AG10803 (cell line): ENCODE results near the gene OTOR.

Experiments
- DNase-seq: peaks from one replicate; pipeline ENCODE4 v3.0.0; 2010; ENCODE audit warnings: low read depth
- H3K4me3 ChIP-seq: 2 replicates; pipeline ENCODE4 v1.5.1; 2011; ENCODE audit warnings: mild to moderate bottlenecking, low read length, control low read depth
- CTCF ChIP-seq: conservative IDR thresholded peaks from 2 replicates; pipeline ENCODE4 v1.5.1; 2011; ENCODE audit warnings: mild to moderate bottlenecking, low read length, control low read depth, inconsistent platforms

OTOR gene

DNA sequence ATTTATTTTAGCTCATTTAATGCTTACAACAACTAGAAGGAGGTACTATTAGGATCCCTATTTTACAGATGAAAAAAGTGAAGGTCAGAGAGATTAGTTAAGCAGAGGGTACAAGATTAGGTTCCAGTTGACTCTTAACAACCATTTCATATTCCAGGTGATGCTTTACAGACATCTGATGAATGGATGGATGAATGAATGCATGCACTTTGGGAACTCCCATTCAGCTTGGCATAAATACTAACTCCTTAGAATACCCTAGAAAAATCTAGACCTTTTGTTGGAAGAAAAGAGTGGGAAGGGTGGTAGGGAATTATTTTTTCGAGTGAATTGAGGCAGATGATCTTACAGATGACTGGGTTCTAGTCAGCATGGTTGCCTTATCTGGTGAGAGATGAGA is 19.1 kb upstream of the OTOR start:
- TF ChIP-seq CTCF, result no peak
- DNase-seq, result no peak
- no peak overlapping the region; the same call in 1 of the 2 replicates for H3K4me3 ChIP-seq

- TF ChIP-seq CTCF, result no peak
- H3K4me3 ChIP-seq, result peak within 1 kb of the TSS; percentile 98
- DNase-seq, result peak; percentile 96
These were observed 18.3 kb upstream of the OTOR start, which contains the start of gene SNRPB2 for GRCh38 chr20:16729565-16730460. Gene SNRPB2 (plus strand): TSS chr20:16730026. CDS start chr20:16731703, 1,677 bp downstream.

- no peak for DNase-seq
- H3K4me3 ChIP-seq, result no peak overlapping the region
- TF ChIP-seq CTCF, result no peak
These were observed 15.5 kb upstream of the OTOR start for GRCh38 chr20:16732506-16733152.

DNA sequence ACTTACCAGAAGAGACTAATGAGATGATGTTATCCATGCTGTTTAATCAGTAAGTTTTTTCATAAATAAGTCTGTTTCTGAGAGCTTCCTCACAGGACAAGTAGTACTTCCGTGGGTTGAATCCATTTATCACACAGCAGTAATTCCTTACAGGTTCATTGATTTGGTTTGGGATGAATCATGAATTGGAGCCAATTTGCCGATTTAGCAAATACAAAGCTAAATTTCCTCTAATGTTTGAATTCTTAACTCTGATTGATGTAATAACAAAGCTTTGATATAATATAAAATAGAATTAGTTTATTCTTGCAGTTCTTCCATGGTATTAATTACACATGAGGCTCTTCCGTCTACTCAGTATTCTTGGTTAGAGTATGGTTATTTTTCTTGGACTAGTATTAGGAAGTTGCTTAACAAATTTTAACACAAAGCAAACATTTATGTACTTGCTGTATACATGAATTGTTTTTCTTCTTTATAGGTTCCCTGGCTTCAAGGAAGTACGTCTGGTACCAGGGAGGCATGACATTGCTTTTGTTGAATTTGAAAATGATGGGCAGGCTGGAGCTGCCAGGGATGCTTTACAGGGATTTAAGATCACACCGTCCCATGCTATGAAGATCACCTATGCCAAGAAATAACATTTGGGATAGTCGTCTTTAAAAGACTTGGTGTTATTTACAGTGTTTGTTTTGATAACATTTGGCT is 7.6 kb upstream of the OTOR start:
- TF ChIP-seq CTCF, result no peak
- DNase-seq, result no peak

DNA sequence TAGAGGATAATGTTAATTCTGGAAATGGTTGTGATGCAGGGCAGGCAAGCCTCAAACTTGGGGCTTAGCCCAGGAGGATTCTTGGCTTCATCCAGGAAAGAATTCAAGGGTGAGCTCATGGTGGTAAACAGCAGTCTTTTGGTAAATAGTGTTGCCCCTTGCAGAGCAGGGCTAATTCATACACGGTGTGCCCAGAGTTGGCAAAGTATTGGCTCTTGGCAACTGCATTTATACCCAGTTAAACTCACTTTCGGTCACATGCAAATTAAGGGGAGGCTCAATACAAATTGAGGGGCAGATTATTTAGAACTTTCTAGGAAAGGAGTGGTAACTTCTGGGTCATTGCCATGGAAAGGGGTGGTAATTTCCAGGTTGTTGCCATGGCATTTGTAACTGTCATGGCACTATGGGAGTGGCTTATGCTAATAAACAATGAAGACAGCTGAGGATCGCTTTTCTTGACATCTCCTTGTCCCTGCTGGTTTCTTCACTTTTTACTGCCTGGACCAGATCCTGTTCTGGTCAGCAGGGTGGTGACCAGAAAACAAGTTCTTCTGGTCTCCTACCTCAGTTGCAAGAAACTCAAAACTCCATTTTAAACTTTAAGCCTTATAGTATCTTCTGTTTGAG is 3.9 kb upstream of the OTOR start:
- no peak overlapping the region for H3K4me3 ChIP-seq
- no peak for TF ChIP-seq CTCF
- no peak for DNase-seq

More for the DNA sequence above, 7.6 kb upstream of the OTOR start:
- H3K4me3 ChIP-seq, result no peak overlapping the region

GRCh38 chr20:16745204-16745603 is 3.0 kb upstream of the OTOR start:
- TF ChIP-seq CTCF, result no peak
- DNase-seq, result no peak
- no peak overlapping the region for H3K4me3 ChIP-seq
